ENCODE data around the gene TIMP1.

The TIMP1 gene

GRCh38 chrX:47573341-47574075 is 8.7 kb upstream of the TIMP1 start:
- no peaks in the 10 kb centered on the region for H3K9me2 ChIP-seq (ENCODE audit: low read depth, low read length)
- H3K36me3 ChIP-seq (ENCODE audit: insufficient read depth, low read length), result peaks cover 21% of the 10 kb centered on the region
- no peaks in the 10 kb centered on the region for H4K20me1 ChIP-seq (ENCODE audit: insufficient read depth, low read length)
- no peak overlapping the region for H3K4me3 ChIP-seq (ENCODE audit: low read depth, low read length, poor library complexity, severe bottlenecking)
- H2AFZ ChIP-seq (ENCODE audit: low read length), result no peak overlapping the region
- no peaks in the 10 kb centered on the region for H3K27me3 ChIP-seq (ENCODE audit: insufficient read depth, low read length)
- no peak overlapping the region for H3K9ac ChIP-seq (ENCODE audit: low read length)
- no peak overlapping the region for H3K4me2 ChIP-seq (ENCODE audit: low read length)
- no peak overlapping the region for H3K27ac ChIP-seq (ENCODE audit: low read depth, low read length, poor library complexity, severe bottlenecking)
- H3F3A ChIP-seq (ENCODE audit: insufficient read depth, low read length), result no peaks in the 10 kb centered on the region
- no peaks in the 10 kb centered on the region for H3K4me1 ChIP-seq (ENCODE audit: insufficient read depth, low read length, severe bottlenecking)
- TF ChIP-seq EZH2 (IDR thresholded peaks at IDR 0.05; ENCODE audit: borderline replicate concordance, low read length) (no peak), CTCF (IDR thresholded peaks at IDR 0.05; ENCODE audit: low read length) (no peak)
- H3K79me2 ChIP-seq (ENCODE audit: insufficient read depth, low read length), result no peaks in the 10 kb centered on the region
- no peaks in the 10 kb centered on the region for H3K9me3 ChIP-seq (ENCODE audit: low read length)

GRCh38 chrX:47574076-47574546 is 8.1 kb upstream of the TIMP1 start:
- no peak overlapping the region for H3K4me3 ChIP-seq (ENCODE audit: low read depth, low read length, poor library complexity, severe bottlenecking)
- H4K20me1 ChIP-seq (ENCODE audit: insufficient read depth, low read length), result no peaks in the 10 kb centered on the region
- H3K9ac ChIP-seq (ENCODE audit: low read length), result no peak overlapping the region
- H3K27me3 ChIP-seq (ENCODE audit: insufficient read depth, low read length), result no peaks in the 10 kb centered on the region
- H3K9me2 ChIP-seq (ENCODE audit: low read depth, low read length), result no peaks in the 10 kb centered on the region
- H3K79me2 ChIP-seq (ENCODE audit: insufficient read depth, low read length), result no peaks in the 10 kb centered on the region
- H3K9me3 ChIP-seq (ENCODE audit: low read length), result no peaks in the 10 kb centered on the region
- H2AFZ ChIP-seq (ENCODE audit: low read length), result no peak overlapping the region
- H3K4me2 ChIP-seq (ENCODE audit: low read length), result no peak overlapping the region
- no peaks in the 10 kb centered on the region for H3K4me1 ChIP-seq (ENCODE audit: insufficient read depth, low read length, severe bottlenecking)
- no peak for TF ChIP-seq CTCF (IDR thresholded peaks at IDR 0.05; ENCODE audit: low read length)
- TF ChIP-seq EZH2 (IDR thresholded peaks at IDR 0.05; ENCODE audit: borderline replicate concordance, low read length), result no peak
- peaks cover 15% of the 10 kb centered on the region for H3K36me3 ChIP-seq (ENCODE audit: insufficient read depth, low read length)
- no peak overlapping the region for H3K27ac ChIP-seq (ENCODE audit: low read depth, low read length, poor library complexity, severe bottlenecking)
- H3F3A ChIP-seq (ENCODE audit: insufficient read depth, low read length), result no peaks in the 10 kb centered on the region

- Histone ChIP-seq H3K4me1 (ENCODE audit: insufficient read depth, low read length, severe bottlenecking) (no peaks in the 10 kb centered on the region), H3K27me3 (ENCODE audit: insufficient read depth, low read length) (no peaks in the 10 kb centered on the region), H4K20me1 (ENCODE audit: insufficient read depth, low read length) (no peaks in the 10 kb centered on the region), H3K79me2 (ENCODE audit: insufficient read depth, low read length) (no peaks in the 10 kb centered on the region), H3K9ac (ENCODE audit: low read length) (no peak overlapping the region), H3K9me3 (ENCODE audit: low read length) (no peaks in the 10 kb centered on the region), H2AFZ (ENCODE audit: low read length) (no peak overlapping the region), H3K9me2 (ENCODE audit: low read depth, low read length) (no peaks in the 10 kb centered on the region), H3K36me3 (ENCODE audit: insufficient read depth, low read length) (peaks cover 9% of the 10 kb centered on the region), H3K27ac (ENCODE audit: low read depth, low read length, poor library complexity, severe bottlenecking) (no peak overlapping the region), H3K4me2 (ENCODE audit: low read length) (no peak overlapping the region), H3K4me3 (ENCODE audit: low read depth, low read length, poor library complexity, severe bottlenecking) (no peak overlapping the region), H3F3A (ENCODE audit: insufficient read depth, low read length) (no peaks in the 10 kb centered on the region)
- TF ChIP-seq CTCF (IDR thresholded peaks at IDR 0.05; ENCODE audit: low read length), result no peak
Observed at GRCh38 chrX:47574547-47575301, 7.5 kb upstream of the TIMP1 start.
